Gastrocnemius medialis (tissue), 4 donors: ENCODE results near the gene NCBP2.

Experiments used
- POLR2A ChIP-seq, 2 donors: fragments of 450-650 bp; IDR thresholded peaks; one replicate each; pipeline ENCODE4 v1.6.1; 2017; ENCODE audit warnings: antibody characterized with exemption in 2 of 2, mild to moderate bottlenecking in 2 of 2, moderate library complexity in 2 of 2
- TF ChIP-seq, protein P1 (sequence below), 5 experiments: fragments of 450-650 bp in 3 of 5; fragments of 200-600 bp in 2 of 5; sonication (generic) in 2 of 5; IDR thresholded peaks in 4 of 5; conservative IDR thresholded peaks in 1 of 5; 1 replicate in 4 of 5; 2 replicates in 1 of 5; pipeline ENCODE4 v1.5.1; 2016 to 2019; ENCODE audit warnings: antibody characterized with exemption in 5 of 5, mild to moderate bottlenecking in 3 of 5, moderate library complexity in 3 of 5

DNA sequence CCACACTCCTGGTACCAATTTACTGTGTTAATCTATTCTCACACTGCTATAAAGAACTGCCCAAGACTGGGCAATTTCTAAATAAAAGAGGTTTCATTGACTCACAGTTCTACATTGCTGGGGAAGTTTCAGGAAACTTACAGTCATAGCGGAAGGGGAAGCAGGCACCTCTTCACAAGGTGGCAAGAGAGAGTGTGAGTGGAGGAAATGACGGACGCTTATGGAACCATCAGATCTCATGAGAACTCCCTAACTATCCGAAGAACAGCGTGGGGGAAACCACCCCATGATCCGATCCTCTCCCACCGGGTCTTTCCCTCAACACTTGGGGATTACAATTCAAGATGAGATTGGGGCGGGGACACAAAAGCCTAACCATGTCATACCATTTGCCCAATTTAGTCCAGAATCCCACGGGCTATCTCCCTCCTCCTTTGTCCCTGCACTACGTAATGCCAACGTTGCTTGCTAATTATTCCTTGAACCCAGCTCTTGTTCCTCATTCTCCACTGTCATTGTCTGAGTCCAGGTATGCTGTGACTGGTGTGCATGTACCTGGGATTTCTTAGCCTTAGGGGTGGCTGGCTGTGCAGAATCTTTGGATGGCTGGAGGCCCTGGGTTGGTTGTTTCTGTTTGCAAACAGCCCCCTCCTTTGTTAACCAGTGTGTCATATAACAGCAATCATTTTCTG lies 22.9 kb upstream of the NCBP2 start:
- TF ChIP-seq, protein P1, sequence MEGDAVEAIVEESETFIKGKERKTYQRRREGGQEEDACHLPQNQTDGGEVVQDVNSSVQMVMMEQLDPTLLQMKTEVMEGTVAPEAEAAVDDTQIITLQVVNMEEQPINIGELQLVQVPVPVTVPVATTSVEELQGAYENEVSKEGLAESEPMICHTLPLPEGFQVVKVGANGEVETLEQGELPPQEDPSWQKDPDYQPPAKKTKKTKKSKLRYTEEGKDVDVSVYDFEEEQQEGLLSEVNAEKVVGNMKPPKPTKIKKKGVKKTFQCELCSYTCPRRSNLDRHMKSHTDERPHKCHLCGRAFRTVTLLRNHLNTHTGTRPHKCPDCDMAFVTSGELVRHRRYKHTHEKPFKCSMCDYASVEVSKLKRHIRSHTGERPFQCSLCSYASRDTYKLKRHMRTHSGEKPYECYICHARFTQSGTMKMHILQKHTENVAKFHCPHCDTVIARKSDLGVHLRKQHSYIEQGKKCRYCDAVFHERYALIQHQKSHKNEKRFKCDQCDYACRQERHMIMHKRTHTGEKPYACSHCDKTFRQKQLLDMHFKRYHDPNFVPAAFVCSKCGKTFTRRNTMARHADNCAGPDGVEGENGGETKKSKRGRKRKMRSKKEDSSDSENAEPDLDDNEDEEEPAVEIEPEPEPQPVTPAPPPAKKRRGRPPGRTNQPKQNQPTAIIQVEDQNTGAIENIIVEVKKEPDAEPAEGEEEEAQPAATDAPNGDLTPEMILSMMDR (IDR thresholded peaks at IDR 0.05 in 4 of 5, conservative IDR thresholded peaks at IDR 0.05 in 1 of 5) = no peak
- no peak for TF ChIP-seq POLR2A (IDR thresholded peaks at IDR 0.05)
